HEK293 (cell line): ENCODE data around the gene PLEKHJ1.

Experiments used
- KLF10 ChIP-seq: fragments of 450-650 bp; IDR thresholded peaks from 2 replicates; pipeline ENCODE4 v1.5.1; 2018; ENCODE audit warnings: missing biosample characterization, mild to moderate bottlenecking, missing genetic modification characterization
- KLF16 ChIP-seq: fragments of 450-650 bp; formaldehyde crosslinking; IDR thresholded peaks from 2 replicates; pipeline ENCODE4 v1.5.1; 2017; ENCODE audit warnings: missing biosample characterization, missing genetic modification characterization
- MYNN ChIP-seq: fragments of 450-650 bp; formaldehyde crosslinking; IDR thresholded peaks from 2 replicates; pipeline ENCODE4 v1.5.1; 2016; ENCODE audit warnings: missing biosample characterization, missing genetic modification characterization, borderline replicate concordance
- MZF1 ChIP-seq: fragments of 450-650 bp; formaldehyde crosslinking; IDR thresholded peaks from 2 replicates; pipeline ENCODE4 v1.5.1; 2017; ENCODE audit warnings: missing biosample characterization, missing genetic modification characterization, borderline replicate concordance
- YY1 ChIP-seq: fragments of 450-650 bp; formaldehyde crosslinking; IDR thresholded peaks from 2 replicates; pipeline ENCODE4 v1.5.1; 2018; ENCODE audit warnings: missing biosample characterization, missing genetic modification characterization
- ZNF350 ChIP-seq: fragments of 450-650 bp; formaldehyde crosslinking; IDR thresholded peaks from 2 replicates; pipeline ENCODE4 v1.5.0; 2017; ENCODE audit warnings: missing biosample characterization, mild to moderate bottlenecking, missing genetic modification characterization
- ZNF473 ChIP-seq: fragments of 450-650 bp; formaldehyde crosslinking; IDR thresholded peaks from 2 replicates; pipeline ENCODE4 v1.5.1; 2017; ENCODE audit warnings: missing biosample characterization, missing genetic modification characterization
- ZNF501 ChIP-seq: fragments of 450-650 bp; formaldehyde crosslinking; IDR thresholded peaks from 2 replicates; pipeline ENCODE4 v1.5.1; 2016; ENCODE audit warnings: missing biosample characterization, missing genetic modification characterization
- ZNF510 ChIP-seq: fragments of 450-650 bp; formaldehyde crosslinking; IDR thresholded peaks from 2 replicates; pipeline ENCODE4 v1.5.1; 2018; ENCODE audit warnings: mild to moderate bottlenecking, missing genetic modification characterization, missing biosample characterization; ENCODE audit not compliant: insufficient replicate concordance
- ZNF76 ChIP-seq: fragments of 450-650 bp; formaldehyde crosslinking; IDR thresholded peaks from 2 replicates; pipeline ENCODE4; 2016; ENCODE audit warnings: low read depth, missing biosample characterization, missing genetic modification characterization, borderline replicate concordance
- ZNF830 ChIP-seq: fragments of 450-650 bp; IDR thresholded peaks from 2 replicates; pipeline ENCODE4 v1.5.0; 2018; ENCODE audit warnings: missing biosample characterization, missing genetic modification characterization, low read depth, mild to moderate bottlenecking, moderate library complexity
- TF ChIP-seq, protein P1 (sequence below): fragments of 450-650 bp; formaldehyde crosslinking; IDR thresholded peaks from 2 replicates; pipeline ENCODE4 v1.5.1; 2016; ENCODE audit warnings: missing biosample characterization, missing genetic modification characterization
- TF ChIP-seq, protein P2 (sequence below): fragments of 450-650 bp; formaldehyde crosslinking; optimal IDR thresholded peaks from 2 replicates; pipeline ENCODE3; 2016; ENCODE audit warnings: missing biosample characterization, mild to moderate bottlenecking, missing genetic modification characterization
- TF ChIP-seq, protein P3 (sequence below): fragments of 450-650 bp; IDR thresholded peaks from 2 replicates; pipeline ENCODE4 v1.5.1; 2018; ENCODE audit warnings: missing biosample characterization, missing genetic modification characterization

DNA sequence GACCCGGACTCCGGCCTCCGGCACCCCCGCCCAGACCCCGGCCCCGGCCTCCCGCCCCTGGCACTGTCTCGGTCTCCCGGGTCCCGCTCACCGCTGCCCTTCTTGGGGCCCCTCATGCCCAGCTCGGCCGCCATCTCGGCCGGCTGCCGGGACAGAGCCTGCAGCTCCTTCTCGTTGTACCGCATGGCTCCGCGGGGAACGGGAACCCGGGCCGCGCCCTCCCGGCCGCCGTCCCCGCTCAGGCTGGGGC, 140 bp downstream of the PLEKHJ1 start:
- TF ChIP-seq, protein P1, sequence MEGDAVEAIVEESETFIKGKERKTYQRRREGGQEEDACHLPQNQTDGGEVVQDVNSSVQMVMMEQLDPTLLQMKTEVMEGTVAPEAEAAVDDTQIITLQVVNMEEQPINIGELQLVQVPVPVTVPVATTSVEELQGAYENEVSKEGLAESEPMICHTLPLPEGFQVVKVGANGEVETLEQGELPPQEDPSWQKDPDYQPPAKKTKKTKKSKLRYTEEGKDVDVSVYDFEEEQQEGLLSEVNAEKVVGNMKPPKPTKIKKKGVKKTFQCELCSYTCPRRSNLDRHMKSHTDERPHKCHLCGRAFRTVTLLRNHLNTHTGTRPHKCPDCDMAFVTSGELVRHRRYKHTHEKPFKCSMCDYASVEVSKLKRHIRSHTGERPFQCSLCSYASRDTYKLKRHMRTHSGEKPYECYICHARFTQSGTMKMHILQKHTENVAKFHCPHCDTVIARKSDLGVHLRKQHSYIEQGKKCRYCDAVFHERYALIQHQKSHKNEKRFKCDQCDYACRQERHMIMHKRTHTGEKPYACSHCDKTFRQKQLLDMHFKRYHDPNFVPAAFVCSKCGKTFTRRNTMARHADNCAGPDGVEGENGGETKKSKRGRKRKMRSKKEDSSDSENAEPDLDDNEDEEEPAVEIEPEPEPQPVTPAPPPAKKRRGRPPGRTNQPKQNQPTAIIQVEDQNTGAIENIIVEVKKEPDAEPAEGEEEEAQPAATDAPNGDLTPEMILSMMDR (tag by site-specific recombination): no peak
- 0 out of 2 replicates have a peak, but pooled peaks have one; percentile 37 for TF ChIP-seq YY1
- TF ChIP-seq ZNF473: no peak
- no peak for TF ChIP-seq MZF1 (tag by site-specific recombination)
- TF ChIP-seq ZNF830 (tag by site-specific recombination): no peak
- TF ChIP-seq KLF16: no peak
- no peak for TF ChIP-seq ZNF350 (tag by site-specific recombination)
- no peak for TF ChIP-seq ZNF501
- no peak for TF ChIP-seq KLF10 (tag by site-specific recombination)
- no peak for TF ChIP-seq ZNF510
- no peak for TF ChIP-seq MYNN (tag by site-specific recombination)
- TF ChIP-seq, protein P2, sequence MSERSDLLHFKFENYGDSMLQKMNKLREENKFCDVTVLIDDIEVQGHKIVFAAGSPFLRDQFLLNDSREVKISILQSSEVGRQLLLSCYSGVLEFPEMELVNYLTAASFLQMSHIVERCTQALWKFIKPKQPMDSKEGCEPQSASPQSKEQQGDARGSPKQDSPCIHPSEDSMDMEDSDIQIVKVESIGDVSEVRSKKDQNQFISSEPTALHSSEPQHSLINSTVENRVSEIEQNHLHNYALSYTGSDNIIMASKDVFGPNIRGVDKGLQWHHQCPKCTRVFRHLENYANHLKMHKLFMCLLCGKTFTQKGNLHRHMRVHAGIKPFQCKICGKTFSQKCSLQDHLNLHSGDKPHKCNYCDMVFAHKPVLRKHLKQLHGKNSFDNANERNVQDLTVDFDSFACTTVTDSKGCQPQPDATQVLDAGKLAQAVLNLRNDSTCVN (tag by site-specific recombination): no peak
- TF ChIP-seq ZNF76 (tag by site-specific recombination): no peak
- TF ChIP-seq, protein P3, sequence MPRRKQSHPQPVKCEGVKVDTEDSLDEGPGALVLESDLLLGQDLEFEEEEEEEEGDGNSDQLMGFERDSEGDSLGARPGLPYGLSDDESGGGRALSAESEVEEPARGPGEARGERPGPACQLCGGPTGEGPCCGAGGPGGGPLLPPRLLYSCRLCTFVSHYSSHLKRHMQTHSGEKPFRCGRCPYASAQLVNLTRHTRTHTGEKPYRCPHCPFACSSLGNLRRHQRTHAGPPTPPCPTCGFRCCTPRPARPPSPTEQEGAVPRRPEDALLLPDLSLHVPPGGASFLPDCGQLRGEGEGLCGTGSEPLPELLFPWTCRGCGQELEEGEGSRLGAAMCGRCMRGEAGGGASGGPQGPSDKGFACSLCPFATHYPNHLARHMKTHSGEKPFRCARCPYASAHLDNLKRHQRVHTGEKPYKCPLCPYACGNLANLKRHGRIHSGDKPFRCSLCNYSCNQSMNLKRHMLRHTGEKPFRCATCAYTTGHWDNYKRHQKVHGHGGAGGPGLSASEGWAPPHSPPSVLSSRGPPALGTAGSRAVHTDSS (tag by site-specific recombination): no peak
